Ascending aorta (tissue), 2 donors: Measurements from ENCODE around the gene BCAP29. TPM values are rescaled to one million over a fixed set of nuclear protein-coding genes. Genes with fewer than 3 reads are reported as not detected.

Experiments
- DNase-seq, 2 donors: peaks; one replicate each; pipeline ENCODE4 v3.0.0-alpha.2; 2019; ENCODE audit warnings: low spot score in 2 of 2
- H3K27ac ChIP-seq, 2 donors: fragments of 200-600 bp; sonication (generic); one replicate each; pipeline ENCODE4 v1.5.1; 2016 to 2017; ENCODE audit warnings: mild to moderate bottlenecking in 1 of 2
- H3K27me3 ChIP-seq: fragments of 200-600 bp; sonication (generic); one replicate; pipeline ENCODE4 v1.5.1; 2017
- H3K36me3 ChIP-seq, 2 donors: fragments of 200-600 bp; sonication (generic); one replicate each; pipeline ENCODE4 v1.5.1; 2016
- H3K4me1 ChIP-seq, 2 donors: fragments of 200-600 bp; sonication (generic); one replicate each; pipeline ENCODE4 v1.5.1; 2016 to 2017; ENCODE audit warnings: mild to moderate bottlenecking in 1 of 2
- H3K4me3 ChIP-seq, 2 donors: fragments of 200-600 bp; sonication (generic); one replicate each; pipeline ENCODE4 v1.5.1; 2016 to 2017; ENCODE audit warnings: mild to moderate bottlenecking in 1 of 2
- H3K9me3 ChIP-seq, 2 donors: fragments of 200-600 bp; sonication (generic); one replicate each; pipeline ENCODE4 v1.5.1; 2016
- CTCF ChIP-seq, 3 experiments: fragments of 200-600 bp in 2 of 3; fragments of 450-650 bp in 1 of 3; sonication (generic) in 2 of 3; IDR thresholded peaks; one replicate each; pipeline ENCODE4 v1.5.1; 2016 to 2019; ENCODE audit warnings: antibody characterized with exemption in 3 of 3, mild to moderate bottlenecking in 1 of 3, moderate library complexity in 1 of 3
- intact Hi-C: fragments of 100-400 bp; cut with DNase I; formaldehyde crosslinking; loops from one replicate; pipeline ENCODE4 v1.15.1; 2023
- total RNA-seq: library from RNA; depleted of rRNA; stranded (reverse); fragments of >200 nt; gene quantifications from one replicate; pipeline ENCODE4 v1.1.0, GENCODE V29; 2016

Gene BCAP29
- total RNA-seq, 1 donor from 2014 or later, result 73.2 TPM

- no peak overlapping the region for H3K4me3 ChIP-seq
- no peak overlapping the region for H3K27ac ChIP-seq
- no peaks in the 10 kb centered on the region for H3K4me1 ChIP-seq
- no peaks in the 10 kb centered on the region for H3K36me3 ChIP-seq
- no peaks in the 10 kb centered on the region for H3K27me3 ChIP-seq
- no peak for DNase-seq
- intact Hi-C loops, result no loop called here
- no peak for TF ChIP-seq CTCF (IDR thresholded peaks at IDR 0.05)
- H3K9me3 ChIP-seq, result no peaks in the 10 kb centered on the region
Measured at GRCh38 chr7:107643407-107643806, 63.4 kb downstream of the BCAP29 start.

GRCh38 chr7:107643938-107644308 is 63.9 kb downstream of the BCAP29 start:
- DNase-seq, result no peak
- Histone ChIP-seq H3K9me3 (no peaks in the 10 kb centered on the region), H3K4me3 (no peak overlapping the region), H3K27ac (no peak overlapping the region), H3K36me3 (no peaks in the 10 kb centered on the region), H3K27me3 (no peaks in the 10 kb centered on the region), H3K4me1 (no peaks in the 10 kb centered on the region)
- intact Hi-C loops, result no loop called here
- TF ChIP-seq CTCF (IDR thresholded peaks at IDR 0.05), result no peak

- Histone ChIP-seq H3K36me3 (no peaks in the 10 kb centered on the region), H3K9me3 (no peaks in the 10 kb centered on the region), H3K27ac (no peak overlapping the region), H3K4me1 (no peaks in the 10 kb centered on the region), H3K27me3 (no peaks in the 10 kb centered on the region), H3K4me3 (no peak overlapping the region)
- DNase-seq, result no peak
- no peak for TF ChIP-seq CTCF (IDR thresholded peaks at IDR 0.05)
- intact Hi-C loops, result no loop called here
Measured at GRCh38 chr7:107644309-107644974, 64.4 kb downstream of the BCAP29 start.

- no peak for TF ChIP-seq CTCF (IDR thresholded peaks at IDR 0.05)
- no peaks in the 10 kb centered on the region for H3K4me1 ChIP-seq
- H3K27me3 ChIP-seq, result no peaks in the 10 kb centered on the region
- intact Hi-C loops, result no loop called here
- H3K9me3 ChIP-seq, result no peaks in the 10 kb centered on the region
- no peak for DNase-seq
- no peak overlapping the region for H3K27ac ChIP-seq
- no peak overlapping the region for H3K4me3 ChIP-seq
- H3K36me3 ChIP-seq, result no peaks in the 10 kb centered on the region
Measured at GRCh38 chr7:107652642-107653041, 72.6 kb downstream of the BCAP29 start.

- Histone ChIP-seq H3K4me1 (peaks cover 9 to 10% of the 10 kb centered on the region in 2 donors), H3K27me3 (no peaks in the 10 kb centered on the region), H3K4me3 (no peak overlapping the region), H3K9me3 (no peaks in the 10 kb centered on the region), H3K27ac (no peak overlapping the region), H3K36me3 (no peaks in the 10 kb centered on the region)
- no peak for TF ChIP-seq CTCF (IDR thresholded peaks at IDR 0.05)
- intact Hi-C loops, result no loop called here
- DNase-seq, result no peak
Measured at GRCh38 chr7:107658467-107658866, 78.4 kb downstream of the BCAP29 start.

GRCh38 chr7:107659666-107660065 is 79.6 kb downstream of the BCAP29 start:
- Histone ChIP-seq H3K9me3 (no peaks in the 10 kb centered on the region), H3K27ac (no peak overlapping the region), H3K4me3 (no peak overlapping the region), H3K4me1 (peaks cover 9 to 10% of the 10 kb centered on the region in 2 donors), H3K27me3 (no peaks in the 10 kb centered on the region), H3K36me3 (no peaks in the 10 kb centered on the region)
- TF ChIP-seq CTCF (IDR thresholded peaks at IDR 0.05), result no peak
- intact Hi-C loops, result loop anchor here (5.0 to 10.0 kb wide), 2 partner anchors 77 to 195 kb away; partner anchors contain the start of gene BCAP29
- DNase-seq, result no peak
